GM21723 (cell line): ENCODE measurements around the gene CGB3.

Experiments
- ATAC-seq: cut with Tn5 transposase; IDR thresholded peaks from one replicate; pipeline ENCODE4 v1.9.1; 2021; ENCODE audit warnings: mild to moderate bottlenecking, moderate library complexity; ENCODE audit not compliant: unreplicated experiment

CGB3 gene

DNA sequence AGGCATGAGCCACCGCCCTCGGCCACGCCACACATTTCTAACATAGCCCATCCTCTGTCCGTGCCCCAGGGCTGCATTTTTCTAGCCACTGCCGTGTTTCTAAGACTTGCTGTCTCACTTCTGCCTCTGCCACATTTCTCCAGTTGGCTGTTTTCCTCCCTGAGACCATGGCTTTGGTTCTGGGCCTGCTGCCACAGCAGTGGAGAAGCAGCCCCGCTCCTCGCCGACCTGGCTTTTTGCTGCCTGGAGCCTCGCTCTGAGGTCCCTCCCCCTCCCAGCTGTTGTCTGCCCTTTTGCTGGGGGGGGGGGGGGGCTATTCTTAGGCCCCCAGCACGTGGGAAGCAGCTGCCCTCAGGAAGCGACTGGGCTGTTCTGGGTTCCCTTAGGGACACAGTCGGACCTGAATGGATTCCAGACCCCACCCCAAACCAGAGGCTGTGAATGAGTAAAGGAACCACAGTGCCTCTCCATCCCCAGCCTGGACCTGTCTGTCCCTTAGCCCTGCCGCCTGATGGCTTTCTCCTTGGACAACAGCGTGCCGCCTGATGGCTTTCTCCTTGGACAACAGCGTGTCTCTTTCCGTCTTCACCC lies 34.3 kb downstream of the CGB3 start:
- no peak for ATAC-seq

GRCh38 chr19:48988860-48989259 lies 35.3 kb downstream of the CGB3 start:
- ATAC-seq, result no peak

DNA sequence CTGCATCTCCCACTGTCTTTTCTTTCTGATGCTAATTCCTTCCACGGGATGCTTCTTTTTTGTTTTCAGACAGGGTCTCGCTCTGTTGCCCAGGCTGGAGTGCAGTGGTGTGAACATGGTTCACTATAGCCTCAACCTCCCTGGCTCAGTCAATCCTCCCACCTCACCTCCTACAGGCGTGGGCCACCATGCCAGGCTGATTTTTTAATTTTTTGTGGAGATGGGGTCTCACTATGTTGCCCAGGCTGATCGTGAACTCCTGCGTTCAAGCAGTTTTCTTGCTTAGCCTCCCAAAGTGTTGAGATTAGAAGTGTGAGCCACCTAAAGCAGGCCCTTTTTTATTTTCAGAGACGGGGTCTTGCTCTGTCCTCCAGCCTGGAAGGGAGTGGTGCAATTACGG lies 35.8 kb downstream of the CGB3 start:
- no peak for ATAC-seq

GRCh38 chr19:48987323-48987722 lies 36.8 kb downstream of the CGB3 start:
- no peak for ATAC-seq

DNA sequence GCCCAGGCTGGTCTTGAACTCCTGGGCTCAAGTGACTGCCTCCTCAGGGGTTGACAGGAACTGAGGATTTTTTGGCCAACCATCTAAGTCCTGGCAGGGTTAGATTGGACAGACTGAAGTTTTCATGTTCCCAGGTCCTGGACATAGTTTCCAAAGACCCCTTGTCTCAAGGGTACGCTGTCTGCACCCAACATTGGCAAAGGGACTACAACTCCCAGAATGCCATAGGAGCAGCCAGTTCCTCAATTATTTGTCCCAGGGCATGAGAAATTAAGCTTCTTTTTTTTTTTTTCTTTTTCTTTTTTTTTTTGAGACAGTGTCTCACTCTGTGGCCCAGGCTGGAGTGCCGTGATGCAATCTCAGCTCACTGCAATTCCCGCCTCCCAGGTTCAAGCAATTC lies 37.9 kb downstream of the CGB3 start:
- no peak for ATAC-seq

- ATAC-seq, result no peak
Observed at GRCh38 chr19:48985711-48986110, 38.4 kb downstream of the CGB3 start.

DNA sequence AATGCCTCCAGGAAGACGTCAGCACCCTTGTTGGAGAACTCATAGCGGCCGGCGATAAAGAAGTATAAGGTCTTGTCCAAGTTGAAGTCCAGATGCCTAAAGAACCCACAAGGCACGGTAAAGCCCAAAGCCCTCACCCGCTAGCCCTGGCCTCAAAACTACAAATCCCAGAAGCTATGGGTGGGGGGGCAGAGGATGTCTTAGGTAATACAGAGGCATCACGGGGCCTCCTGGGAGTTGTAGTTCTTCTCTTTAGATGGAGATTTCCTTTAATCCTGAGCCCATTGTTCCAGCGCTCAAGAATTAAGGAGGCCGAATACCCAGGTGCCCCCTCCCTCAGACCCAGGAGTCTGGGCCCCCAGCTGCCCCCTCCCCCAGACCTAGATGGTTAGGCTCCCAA lies 41.9 kb downstream of the CGB3 start:
- no peak for ATAC-seq

DNA sequence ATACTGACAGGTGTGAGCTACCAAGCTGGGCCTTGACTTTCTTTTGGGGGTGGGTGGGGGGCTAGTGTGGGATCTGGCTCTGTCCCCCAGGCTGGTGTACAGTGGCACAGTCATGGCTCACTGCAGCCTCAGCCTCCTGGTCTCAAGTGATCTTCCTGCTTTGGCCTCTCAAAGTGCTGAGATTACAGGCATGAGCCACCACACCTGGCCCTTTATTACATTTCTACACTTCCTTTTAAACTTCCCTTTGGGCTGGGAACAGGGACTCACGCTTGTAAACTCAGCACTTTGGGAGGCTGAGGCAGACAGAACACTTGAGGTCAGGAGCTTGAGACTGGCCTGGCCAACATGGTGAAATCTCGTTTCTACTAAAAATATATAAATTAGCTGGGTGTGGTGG lies 47.1 kb downstream of the CGB3 start:
- no peak for ATAC-seq

DNA sequence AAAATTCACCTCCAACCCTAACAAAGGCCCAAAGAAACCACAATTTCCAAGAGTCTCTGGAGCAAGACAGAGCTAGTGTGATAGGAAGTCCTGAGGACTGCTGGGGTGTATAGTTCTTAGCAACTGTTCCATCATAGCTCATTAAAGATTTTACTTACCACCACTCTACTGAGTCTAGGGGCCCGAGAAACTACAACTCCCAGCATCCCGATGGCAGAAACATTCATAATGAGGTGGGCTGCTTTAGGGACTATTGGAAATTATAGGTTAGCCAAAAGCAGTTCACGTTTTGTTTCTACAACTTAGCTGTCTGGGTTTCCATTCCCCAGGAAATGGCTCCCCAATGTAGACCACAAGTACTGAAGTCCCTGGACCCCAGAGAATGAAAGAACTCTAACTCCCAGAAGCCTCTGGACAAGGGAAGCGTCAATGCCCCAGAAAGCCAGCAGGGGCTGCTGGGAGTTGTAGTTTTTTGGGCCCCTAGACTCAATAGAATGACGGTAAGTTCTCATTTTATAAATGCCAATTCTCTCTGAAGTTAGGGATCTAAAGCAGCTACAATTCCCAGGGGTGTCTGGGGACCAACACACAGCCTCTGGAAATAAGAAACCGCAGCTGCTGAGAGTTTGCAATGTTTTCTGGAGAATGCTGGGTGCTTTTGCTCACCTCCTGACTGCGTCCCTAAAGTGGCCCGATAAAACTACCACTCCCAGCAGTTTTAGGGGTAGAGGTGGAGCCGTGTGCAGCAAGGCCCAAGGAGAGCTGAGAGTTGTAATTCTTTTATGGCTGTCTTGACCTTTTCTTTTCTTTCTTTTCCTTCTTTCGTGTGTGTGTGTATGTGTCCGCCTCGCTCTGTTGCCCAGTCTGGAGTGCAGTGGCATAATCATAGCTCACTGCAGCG lies 47.9 kb downstream of the CGB3 start:
- ATAC-seq, result no peak
